ENCODE results near the gene OPCML. TPM values are rescaled to one million over a fixed set of nuclear protein-coding genes. Genes with fewer than 3 reads are reported as not detected.

The OPCML gene
- total RNA-seq, 3 donors from 2014 or later (not counting 1 experiment from before 2014, with no cell fraction given): not detected

- no peak overlapping the region for H3K4me3 Mint-ChIP-seq
- no peak overlapping the region for H3K4me3 ChIP-seq (ENCODE audit: low read length)
- H3K9me3 ChIP-seq (ENCODE audit: control insufficient read depth, insufficient read depth, low read length): no peaks in the 10 kb centered on the region
- peaks cover 0 to 2% of the 10 kb centered on the region in 2 donors for H3K27me3 Mint-ChIP-seq (ENCODE audit: low read depth in 2 of 2)
- no peak for ATAC-seq
- H3K36me3 ChIP-seq (ENCODE audit: control insufficient read depth, insufficient read depth, low read length): no peaks in the 10 kb centered on the region
- H3K36me3 Mint-ChIP-seq: no peaks in the 10 kb centered on the region
- H3K9me3 Mint-ChIP-seq: peaks cover 3 to 6% of the 10 kb centered on the region in 2 donors
- TF ChIP-seq CTCF (IDR thresholded peaks at IDR 0.05): no peak
- intact Hi-C loops (cut with micrococcal nuclease): loop anchor here (10.0 kb wide), 1 partner anchor 63 kb away; no protein-coding TSS in a partner anchor
- no peaks in the 10 kb centered on the region for H3K27me3 ChIP-seq (ENCODE audit: control insufficient read depth, insufficient read depth, low read length)
- H3K4me1 Mint-ChIP-seq: no peaks in the 10 kb centered on the region
- H3K4me1 ChIP-seq (ENCODE audit: control insufficient read depth, insufficient read depth, low read length): no peaks in the 10 kb centered on the region
- no peak overlapping the region for H3K27ac ChIP-seq (ENCODE audit: low read length)
- no peak overlapping the region for H3K27ac Mint-ChIP-seq
- 81% methylated on average over 4 of the region's 5 CpGs for WGBS (ENCODE audit: insufficient coverage)
- no peak for DNase-seq
Observed at GRCh38 chr11:132878111-132878510, 654.2 kb downstream of the OPCML start.

- H3K36me3 Mint-ChIP-seq: no peaks in the 10 kb centered on the region
- Histone ChIP-seq H3K27me3 (ENCODE audit: control insufficient read depth, insufficient read depth, low read length) (no peaks in the 10 kb centered on the region), H3K9me3 (ENCODE audit: control insufficient read depth, insufficient read depth, low read length) (no peaks in the 10 kb centered on the region), H3K4me1 (ENCODE audit: control insufficient read depth, insufficient read depth, low read length) (no peaks in the 10 kb centered on the region), H3K4me3 (ENCODE audit: low read length) (no peak overlapping the region), H3K36me3 (ENCODE audit: control insufficient read depth, insufficient read depth, low read length) (no peaks in the 10 kb centered on the region), H3K27ac (ENCODE audit: low read length) (no peak overlapping the region)
- H3K27me3 Mint-ChIP-seq (ENCODE audit: low read depth in 2 of 2): peaks cover 0 to 2% of the 10 kb centered on the region in 2 donors
- ATAC-seq: no peak
- no peaks in the 10 kb centered on the region for H3K4me1 Mint-ChIP-seq
- WGBS (ENCODE audit: insufficient coverage): 69% methylated on average over 5 of the region's 6 CpGs
- no peak overlapping the region for H3K4me3 Mint-ChIP-seq
- peaks cover 3 to 6% of the 10 kb centered on the region in 2 donors for H3K9me3 Mint-ChIP-seq
- intact Hi-C loops (cut with micrococcal nuclease): loop anchor here (10.0 kb wide), 1 partner anchor 62 kb away; no protein-coding TSS in a partner anchor
- no peak for TF ChIP-seq CTCF (IDR thresholded peaks at IDR 0.05)
- H3K27ac Mint-ChIP-seq: no peak overlapping the region
- no peak for DNase-seq
Observed at GRCh38 chr11:132876705-132877104, 655.6 kb downstream of the OPCML start.

GRCh38 chr11:132876239-132876638, 656.1 kb downstream of the OPCML start:
- H3K4me1 Mint-ChIP-seq: no peaks in the 10 kb centered on the region
- Histone ChIP-seq H3K27ac (ENCODE audit: low read length) (no peak overlapping the region), H3K9me3 (ENCODE audit: control insufficient read depth, insufficient read depth, low read length) (no peaks in the 10 kb centered on the region), H3K27me3 (ENCODE audit: control insufficient read depth, insufficient read depth, low read length) (no peaks in the 10 kb centered on the region), H3K4me3 (ENCODE audit: low read length) (no peak overlapping the region), H3K36me3 (ENCODE audit: control insufficient read depth, insufficient read depth, low read length) (no peaks in the 10 kb centered on the region), H3K4me1 (ENCODE audit: control insufficient read depth, insufficient read depth, low read length) (no peaks in the 10 kb centered on the region)
- intact Hi-C loops (cut with micrococcal nuclease): loop anchor here (10.0 kb wide), 1 partner anchor 61 kb away; no protein-coding TSS in a partner anchor
- TF ChIP-seq CTCF (IDR thresholded peaks at IDR 0.05): no peak
- no peak for DNase-seq
- H3K4me3 Mint-ChIP-seq: no peak overlapping the region
- no peaks in the 10 kb centered on the region for H3K36me3 Mint-ChIP-seq
- H3K27ac Mint-ChIP-seq: no peak overlapping the region
- WGBS (ENCODE audit: insufficient coverage): 77% methylated on average over 2 of the region's 3 CpGs
- ATAC-seq: no peak
- peaks cover 3 to 6% of the 10 kb centered on the region in 2 donors for H3K9me3 Mint-ChIP-seq
- peaks cover 0 to 2% of the 10 kb centered on the region in 2 donors for H3K27me3 Mint-ChIP-seq (ENCODE audit: low read depth in 2 of 2)

GRCh38 chr11:132874638-132875037, 657.7 kb downstream of the OPCML start:
- no peak for DNase-seq
- no peaks in the 10 kb centered on the region for H3K36me3 Mint-ChIP-seq
- ATAC-seq: no peak
- peaks cover 2 to 3% of the 10 kb centered on the region in 2 donors for H3K9me3 Mint-ChIP-seq
- no peak overlapping the region for H3K4me3 Mint-ChIP-seq
- H3K27ac Mint-ChIP-seq: no peak overlapping the region
- H3K4me1 Mint-ChIP-seq: no peaks in the 10 kb centered on the region
- Histone ChIP-seq H3K36me3 (ENCODE audit: control insufficient read depth, insufficient read depth, low read length) (no peaks in the 10 kb centered on the region), H3K27ac (ENCODE audit: low read length) (no peak overlapping the region), H3K27me3 (ENCODE audit: control insufficient read depth, insufficient read depth, low read length) (no peaks in the 10 kb centered on the region), H3K9me3 (ENCODE audit: control insufficient read depth, insufficient read depth, low read length) (no peaks in the 10 kb centered on the region), H3K4me1 (ENCODE audit: control insufficient read depth, insufficient read depth, low read length) (no peaks in the 10 kb centered on the region), H3K4me3 (ENCODE audit: low read length) (no peak overlapping the region)
- intact Hi-C loops (cut with micrococcal nuclease): loop anchor here (10.0 kb wide), 1 partner anchor 60 kb away; no protein-coding TSS in a partner anchor
- no peak for TF ChIP-seq CTCF (IDR thresholded peaks at IDR 0.05)
- WGBS (ENCODE audit: insufficient coverage): 86% methylated on average over 5 of the region's 6 CpGs
- H3K27me3 Mint-ChIP-seq (ENCODE audit: low read depth in 2 of 2): peaks cover 0 to 2% of the 10 kb centered on the region in 2 donors

Data from natural killer cell (primary cell).